ENCODE data around the gene PCDH9.

Gene PCDH9

DNA sequence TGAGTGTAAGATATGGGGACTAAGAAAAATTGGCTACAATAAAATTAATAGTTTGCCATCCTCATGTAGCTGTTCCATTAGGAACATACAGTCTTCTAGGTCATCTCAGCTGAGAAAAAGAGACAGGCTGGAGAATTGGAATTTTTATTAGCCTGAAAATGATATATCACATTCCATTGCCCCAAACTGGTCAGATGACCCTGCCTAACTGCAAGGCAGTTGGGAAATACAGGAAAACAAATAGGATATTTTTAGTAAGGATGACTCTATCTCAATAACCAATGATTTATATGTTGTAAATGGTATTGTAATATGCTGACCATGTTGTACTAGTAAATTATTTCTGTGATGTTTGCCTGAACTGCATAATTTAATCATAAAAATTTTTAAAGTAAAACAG lies 673.8 kb downstream of the PCDH9 start:
- no peak for DNase-seq

- no peak for DNase-seq
Observed at GRCh38 chr13:66553391-66553790, 676.7 kb downstream of the PCDH9 start.

- DNase-seq, result no peak
Observed at GRCh38 chr13:66551128-66551527, 679.0 kb downstream of the PCDH9 start.

- DNase-seq, result no peak
Observed at GRCh38 chr13:66547685-66548084, 682.5 kb downstream of the PCDH9 start.

- DNase-seq, result no peak
Observed at GRCh38 chr13:66546534-66547379, 683.4 kb downstream of the PCDH9 start.

DNA sequence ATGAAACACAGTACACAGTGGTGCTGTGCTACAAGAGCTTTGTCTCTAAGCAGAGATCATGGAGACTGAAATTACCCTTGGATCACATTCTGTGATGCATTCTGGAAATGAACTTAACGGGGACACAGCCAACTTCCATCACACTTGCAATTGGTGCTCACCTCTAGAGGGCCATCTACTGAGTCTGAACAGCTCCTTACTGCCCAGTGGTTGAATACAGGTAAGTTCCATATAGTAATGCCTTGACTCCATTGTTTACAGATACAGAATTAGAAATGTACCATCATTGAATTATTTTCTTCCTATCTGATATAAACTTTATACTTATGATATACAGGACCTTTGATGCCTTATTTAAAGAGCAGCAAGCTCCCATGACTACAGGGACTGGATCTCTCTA lies 686.4 kb downstream of the PCDH9 start:
- DNase-seq, result no peak

GRCh38 chr13:66537417-66537816 lies 692.7 kb downstream of the PCDH9 start:
- DNase-seq, result no peak

DNA sequence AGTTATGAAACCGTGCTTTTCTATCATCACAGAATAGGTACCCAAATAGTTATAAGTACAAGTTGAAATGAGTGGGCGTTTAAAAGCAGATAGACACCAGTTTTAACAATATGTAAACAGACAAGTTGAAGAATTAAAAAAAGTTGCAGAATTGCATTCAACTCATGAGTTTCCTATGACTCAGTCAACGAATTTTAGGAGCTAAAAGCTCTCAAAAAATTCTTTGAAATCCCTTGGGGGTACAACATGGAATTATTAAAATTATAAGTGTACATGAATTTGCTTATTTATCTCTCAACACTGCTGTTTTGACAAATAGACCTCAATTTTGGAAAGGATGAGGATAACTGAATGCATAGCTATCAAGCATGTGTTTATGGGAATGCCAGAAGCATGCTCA lies 693.4 kb downstream of the PCDH9 start:
- no peak for DNase-seq

DNA sequence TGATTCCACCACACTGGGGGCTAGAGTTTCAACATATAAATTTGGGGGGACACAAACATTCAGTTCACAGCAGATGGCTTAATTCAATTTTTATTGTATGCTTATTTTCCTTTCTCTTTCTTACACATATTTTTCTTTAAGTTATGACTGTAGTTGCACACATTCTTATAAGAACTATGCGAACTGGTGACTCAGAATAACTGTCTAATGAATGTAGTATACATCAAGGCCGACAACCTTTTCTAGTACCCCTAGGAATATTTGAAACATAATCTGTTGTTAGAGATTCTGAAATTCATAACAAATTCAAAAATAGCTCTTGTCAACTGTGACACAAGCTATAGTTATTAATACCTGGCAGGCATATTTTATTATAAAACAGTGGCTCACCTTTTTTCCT lies 695.6 kb downstream of the PCDH9 start:
- no peak for DNase-seq

DNA sequence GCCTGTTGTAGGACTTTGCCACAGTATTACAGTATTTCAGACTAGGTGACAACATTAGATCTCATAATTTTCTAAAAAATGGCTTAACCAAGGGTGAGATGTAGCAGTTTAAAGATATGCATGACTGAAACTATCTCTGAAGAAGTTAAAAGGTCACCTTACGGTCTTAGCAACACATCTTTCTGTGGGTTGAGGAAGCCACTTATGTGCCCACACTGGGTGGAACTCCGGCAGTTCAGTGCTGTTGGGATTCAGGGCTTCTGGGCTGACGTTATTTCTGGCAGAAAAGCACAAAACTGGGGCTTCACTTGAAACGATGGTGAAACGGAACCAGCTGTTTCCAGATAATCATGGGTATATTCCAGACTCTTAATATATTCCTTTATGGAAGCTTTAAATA lies 697.3 kb downstream of the PCDH9 start:
- no peak for DNase-seq

GRCh38 chr13:66532146-66532545 lies 698.0 kb downstream of the PCDH9 start:
- DNase-seq, result no peak

DNA sequence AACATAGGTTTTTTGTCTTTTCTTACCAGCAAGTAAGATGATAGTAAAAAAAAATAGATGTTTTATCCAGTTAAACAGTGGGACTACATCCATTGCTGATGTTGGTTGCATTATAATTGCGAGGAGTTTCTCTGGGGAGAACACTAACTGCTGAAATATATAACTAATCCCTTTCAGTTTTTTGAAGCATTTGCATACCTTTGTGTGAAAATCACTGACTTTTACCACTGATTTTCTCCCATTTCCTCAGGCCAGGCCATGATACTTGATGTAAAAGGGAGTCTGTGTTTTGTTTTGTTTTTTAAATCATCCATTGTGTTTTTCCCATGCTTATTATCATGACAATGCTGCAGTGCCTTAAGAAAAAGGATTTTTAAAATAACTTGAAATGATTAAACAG lies 699.5 kb downstream of the PCDH9 start:
- no peak for DNase-seq

GRCh38 chr13:66530158-66530557 lies 700.0 kb downstream of the PCDH9 start:
- no peak for DNase-seq

DNA sequence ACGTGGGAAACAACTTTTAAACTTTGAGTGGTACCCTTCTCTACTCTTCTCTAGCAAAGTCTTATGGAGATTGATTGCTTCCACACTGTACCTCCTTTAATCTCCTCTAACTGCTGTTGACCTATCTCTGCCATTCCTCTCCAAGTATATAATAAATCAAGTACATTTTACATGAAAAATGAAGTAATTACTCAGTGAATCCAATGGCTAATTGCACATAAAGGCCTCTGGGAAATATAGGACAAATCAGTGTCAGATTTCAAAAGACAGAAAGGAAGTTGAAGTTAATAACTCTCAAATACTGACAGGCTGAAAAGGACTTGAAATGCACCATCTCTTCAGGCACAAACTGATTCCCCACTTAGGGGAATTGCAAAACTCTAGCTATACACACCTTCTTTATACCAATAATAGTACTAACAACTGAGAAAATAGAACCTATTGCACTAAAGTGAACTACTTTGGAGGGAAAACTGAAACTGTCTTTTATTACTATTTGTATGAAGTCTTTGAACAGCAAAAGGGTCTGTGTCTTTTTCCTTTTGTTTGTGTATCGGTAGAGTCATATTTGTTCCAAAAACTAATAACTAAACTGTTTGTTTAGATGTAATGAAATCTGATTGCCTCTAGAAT lies 701.1 kb downstream of the PCDH9 start:
- no peak for DNase-seq

- no peak for DNase-seq
Observed at GRCh38 chr13:66528180-66528579, 702.0 kb downstream of the PCDH9 start.

DNA sequence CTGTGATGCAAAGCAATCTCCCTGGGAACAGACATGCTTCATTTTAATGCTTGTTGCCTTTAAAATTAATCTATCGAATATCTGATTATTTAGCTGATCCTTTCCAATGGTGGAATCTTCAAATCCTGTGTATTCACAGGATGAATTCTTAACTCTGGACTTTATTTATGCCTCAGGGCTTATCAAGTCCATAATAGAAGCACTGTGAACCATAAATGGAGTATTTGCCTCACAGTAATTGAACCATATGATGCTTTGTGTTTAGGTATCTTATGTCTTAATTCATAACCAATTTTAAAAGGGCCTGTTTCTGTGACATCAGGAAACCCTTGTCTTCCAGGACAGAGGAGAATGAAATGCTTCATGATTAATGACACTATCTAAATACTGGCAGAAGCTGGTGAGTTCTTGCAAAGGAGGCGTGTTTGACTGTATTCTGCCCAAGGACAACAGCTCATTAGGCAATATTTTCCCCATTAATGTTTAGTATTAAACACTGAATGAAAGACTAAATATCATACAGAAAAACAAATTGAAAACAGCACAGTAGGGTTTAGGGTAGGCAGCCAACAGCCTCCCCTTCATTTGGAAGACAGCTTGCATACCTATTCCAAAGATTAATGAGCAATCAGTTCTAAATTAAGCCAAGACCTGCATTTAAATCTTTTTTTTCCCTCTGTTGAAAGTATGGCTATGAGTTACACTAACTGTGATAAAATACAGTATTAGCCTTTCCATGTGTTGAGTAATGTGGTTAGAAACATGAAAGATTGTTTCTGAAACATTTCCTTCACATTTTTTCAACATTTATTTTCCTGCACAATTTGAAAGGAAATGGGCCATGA lies 709.4 kb downstream of the PCDH9 start:
- DNase-seq, result no peak

- no peak for DNase-seq
Observed at GRCh38 chr13:66519259-66519658, 710.9 kb downstream of the PCDH9 start.

DNA sequence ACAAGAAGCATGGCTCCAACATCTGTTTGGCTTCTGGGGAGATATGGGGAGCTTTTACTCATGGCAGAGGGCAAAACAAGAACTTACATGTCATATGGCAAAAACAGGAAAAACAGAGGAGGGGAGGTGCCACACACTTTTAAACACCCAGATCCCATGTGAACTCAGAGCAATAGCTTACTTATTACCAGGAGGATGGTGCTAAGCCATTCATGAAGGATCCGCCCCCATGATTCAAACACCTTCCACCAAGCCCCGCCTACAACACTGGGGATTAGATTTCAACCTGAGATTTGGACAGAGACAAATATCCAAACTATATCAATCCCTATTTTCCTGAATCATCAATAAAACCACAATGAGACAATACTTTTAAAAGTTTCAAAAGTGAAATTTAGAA lies 712.1 kb downstream of the PCDH9 start:
- DNase-seq, result no peak

GRCh38 chr13:66513728-66514127 lies 716.4 kb downstream of the PCDH9 start:
- no peak for DNase-seq

DNA sequence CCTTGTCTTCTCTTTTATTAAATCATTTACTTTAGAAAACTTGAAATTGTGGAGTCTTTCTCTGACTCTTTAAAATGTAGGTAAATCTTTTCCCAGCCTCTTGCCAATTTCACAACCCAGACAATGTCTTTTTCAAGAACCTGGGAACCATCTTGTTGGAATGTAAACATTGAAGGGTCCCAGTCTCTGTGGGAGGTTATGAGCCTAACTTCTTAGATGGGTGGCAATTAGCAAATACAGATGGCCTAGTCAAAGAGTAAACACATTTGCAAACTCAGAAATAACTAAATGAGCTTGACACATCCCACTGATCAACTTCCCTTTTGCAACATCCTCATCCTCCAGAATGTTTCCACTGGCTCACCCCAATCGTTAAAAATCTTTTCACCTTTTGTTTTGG lies 721.0 kb downstream of the PCDH9 start:
- DNase-seq, result no peak

GRCh38 chr13:66508153-66508909 lies 721.8 kb downstream of the PCDH9 start:
- no peak for DNase-seq

- DNase-seq, result no peak
Observed at GRCh38 chr13:66506979-66507378, 723.2 kb downstream of the PCDH9 start.
